Endothelial cell of umbilical vein (primary cell): ENCODE results near the gene LILRB5. TPM values are rescaled to one million over a fixed set of nuclear protein-coding genes. Genes with fewer than 3 reads are reported as not detected.

Source experiments
- BruUV-seq: library from RNA; stranded (reverse); fragments of 400-500 nt; replicated peaks from 2 replicates; lab custom pipeline; 2021; lab: Mats Ljungman, UMichigan
- CTCF ChIA-PET: fragments of 300-600, 350-600 bp; sonication (Branson Sonifier 250); formaldehyde crosslinking; loops from one replicate; lab custom pipeline; 2021; ENCODE audit warnings: antibody characterized with exemption, inconsistent platforms; lab: Charles Lee
- POLR2A ChIA-PET: fragments of 300-600, 350-600 bp; sonication (Branson Sonifier 250); formaldehyde crosslinking; loops from one replicate; lab custom pipeline; 2021; ENCODE audit warnings: antibody characterized with exemption, inconsistent platforms; lab: Charles Lee
- DNase-seq: peaks from one replicate; pipeline ENCODE4 v3.0.0-alpha.2; 2011; ENCODE audit warnings: low read depth, low spot score
- FAIRE-seq: peaks from 2 replicates; lab custom pipeline; 2011; peaks lifted over from hg19 to GRCh38; lab: Jason Lieb, UNC
- H2AFZ ChIP-seq: 2 replicates; pipeline ENCODE4 v1.6.0; 2012; ENCODE audit warnings: low read depth, low read length, control low read depth, inconsistent platforms
- H3K27ac ChIP-seq: 2 replicates; pipeline ENCODE4 v1.5.1; 2011; ENCODE audit warnings: low read depth, mild to moderate bottlenecking, control low read depth, low read length, moderate library complexity; ENCODE audit not compliant: insufficient read depth
- H3K27me3 ChIP-seq, 2 experiments: 2 replicates each; pipeline versions ENCODE4 v1.6.0 to v1.6.1; 2011; ENCODE audit warnings: low read length in 2 of 2, mixed read lengths in 1 of 2; ENCODE audit not compliant: control insufficient read depth in 2 of 2, insufficient read depth in 2 of 2
- H3K36me3 ChIP-seq, 2 experiments: 2 replicates in 1 of 2; 3 replicates in 1 of 2; pipeline ENCODE4 v1.5.1; 2011; ENCODE audit warnings: low read length in 2 of 2, mild to moderate bottlenecking in 1 of 2, moderate library complexity in 1 of 2; ENCODE audit not compliant: control insufficient read depth in 2 of 2, insufficient read depth in 2 of 2; ENCODE audit errors: extremely low read depth in 1 of 2
- H3K4me1 ChIP-seq: 3 replicates; pipeline ENCODE4 v1.5.1; 2011; ENCODE audit warnings: mild to moderate bottlenecking, low read length; ENCODE audit not compliant: control insufficient read depth, insufficient read depth; ENCODE audit errors: extremely low read depth
- H3K4me2 ChIP-seq: 2 replicates; pipeline ENCODE4 v1.6.1; 2011; ENCODE audit warnings: low read length, control low read depth, mixed read lengths; ENCODE audit not compliant: insufficient read depth
- H3K4me3 ChIP-seq, 3 experiments: fragments of 200-600 bp in 1 of 3; sonication (generic), shearing (Covaris generic) in 1 of 3; replicated peaks in 1 of 3; 2 replicates each; pipeline ENCODE4 v1.5.1; 2011 to 2016; ENCODE audit warnings: control low read depth in 3 of 3, low read length in 3 of 3, mild to moderate bottlenecking in 2 of 3, inconsistent platforms in 1 of 3, low read depth in 1 of 3, moderate library complexity in 1 of 3; ENCODE audit not compliant: insufficient read depth in 1 of 3
- H3K79me2 ChIP-seq: 2 replicates; pipeline ENCODE4 v1.6.0; 2012; ENCODE audit warnings: low read length, inconsistent platforms; ENCODE audit not compliant: control insufficient read depth, insufficient read depth
- H3K9ac ChIP-seq: replicated peaks from 2 replicates; pipeline ENCODE3; 2011; ENCODE audit warnings: low read length, control low read depth; ENCODE audit not compliant: insufficient read depth; ENCODE audit errors: extremely low read depth
- H3K9me1 ChIP-seq: replicated peaks from 3 replicates; pipeline ENCODE4 v1.6.0; 2011; ENCODE audit warnings: mild to moderate bottlenecking, low read length; ENCODE audit not compliant: control insufficient read depth, insufficient read depth; ENCODE audit errors: extremely low read depth
- H3K9me3 ChIP-seq: replicated peaks from 2 replicates; pipeline ENCODE4 v1.5.1; 2012; ENCODE audit warnings: low read length, inconsistent platforms; ENCODE audit not compliant: control insufficient read depth, insufficient read depth
- H4K20me1 ChIP-seq: replicated peaks from 2 replicates; pipeline ENCODE3; 2011; ENCODE audit warnings: mild to moderate bottlenecking, low read length; ENCODE audit not compliant: control insufficient read depth, insufficient read depth; ENCODE audit errors: extremely low read depth
- CTCF ChIP-seq, 2 donors: IDR thresholded peaks; 1 replicate in 1 of 2; 2 replicates in 1 of 2; pipeline ENCODE4 v1.5.1; 2011; ENCODE audit warnings: low read length in 2 of 2, mild to moderate bottlenecking in 2 of 2, moderate library complexity in 2 of 2, control low read depth in 1 of 2, inconsistent platforms in 1 of 2, low read depth in 1 of 2; ENCODE audit not compliant: insufficient read depth in 1 of 2; ENCODE audit errors: extremely low read depth in 1 of 2
- GATA2 ChIP-seq: IDR thresholded peaks from 2 replicates; pipeline ENCODE4 v1.7.0; 2011; ENCODE audit warnings: low read depth, mild to moderate bottlenecking, moderate library complexity, mixed read lengths, low read length; ENCODE audit not compliant: insufficient read length, insufficient read depth
- JUN ChIP-seq: IDR thresholded peaks from 2 replicates; pipeline ENCODE4 v1.6.1; 2011; ENCODE audit warnings: borderline replicate concordance, low read depth; ENCODE audit not compliant: insufficient read length, insufficient read depth
- MAX ChIP-seq: IDR thresholded peaks from 2 replicates; pipeline ENCODE4 v1.6.1; 2011; ENCODE audit not compliant: insufficient read depth, insufficient read length
- POLR2A ChIP-seq: IDR thresholded peaks from 2 replicates; pipeline ENCODE4 v1.6.1; 2012; ENCODE audit warnings: low read depth, mild to moderate bottlenecking, control low read depth, low read length
- dilution Hi-C: fragments of 300-500 bp; cut with MboI; formaldehyde crosslinking; loops from one replicate; pipeline ENCODE4 v1.15.0; 2019; ENCODE audit warnings: low sequenced_read_pairs; ENCODE audit not compliant: extremely low pct_ligation_motif_present
- intact Hi-C: fragments of 100-400 bp; cut with micrococcal nuclease; formaldehyde crosslinking; loops from one replicate; pipeline ENCODE4 v1.10.0; 2022
- polyA plus RNA-seq, 4 experiments: library from polyadenylated mRNA; depleted of rRNA in 3 of 4; stranded (reverse) in 3 of 4; unstranded in 1 of 4; fragments of >200 nt; gene quantifications; 2 replicates each; pipeline versions ENCODE4 v1.2.1 to v1.2.3, GENCODE V29; 2011 to 2012; ENCODE audit warnings: missing spikeins in 1 of 4
- total RNA-seq: library from RNA; stranded (reverse); gene quantifications from 2 replicates; pipeline ENCODE4 v1.2.3, GENCODE V29; 2021

Gene LILRB5
- total and polyA plus RNA-seq, 2 donors (not counting 3 experiments of a cell fraction or from before 2014, with no cell fraction given) = not detected

DNA sequence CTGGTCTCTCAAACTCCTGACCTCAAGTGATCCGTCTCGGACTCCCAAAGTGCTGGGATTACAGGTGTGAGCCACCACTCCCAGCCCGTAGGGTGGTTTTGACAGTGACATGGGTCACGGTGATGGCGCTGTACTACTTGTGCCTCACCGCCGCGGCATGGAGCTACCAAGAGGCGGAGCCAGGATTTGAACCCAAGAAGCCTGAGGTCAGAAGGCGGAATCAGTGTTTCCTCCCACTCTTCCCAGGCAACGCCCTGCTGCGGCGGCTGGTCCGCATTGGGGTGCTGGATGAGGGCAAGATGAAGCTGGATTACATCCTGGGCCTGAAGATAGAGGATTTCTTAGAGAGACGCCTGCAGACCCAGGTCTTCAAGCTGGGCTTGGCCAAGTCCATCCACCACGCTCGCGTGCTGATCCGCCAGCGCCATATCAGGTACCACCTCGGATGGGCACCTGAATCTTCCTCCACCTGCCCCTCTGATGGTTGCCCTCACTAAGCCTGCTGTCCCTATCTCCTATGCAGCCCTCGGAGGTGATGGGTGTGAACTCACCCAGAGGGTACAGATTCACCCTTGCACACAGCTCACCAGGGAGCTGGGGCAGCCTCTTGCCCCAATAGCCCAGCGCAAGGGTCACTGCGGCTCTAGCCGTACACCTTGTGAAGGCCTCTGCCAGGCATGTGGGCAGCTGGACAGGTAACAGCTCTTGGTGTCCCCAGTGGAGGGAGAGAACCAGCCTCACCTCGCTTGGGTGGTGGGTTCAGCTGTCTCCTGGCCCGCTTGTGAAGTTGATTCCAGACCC, 50.8 kb downstream of the LILRB5 start:
- Histone ChIP-seq H3K27me3 (no peaks in the 10 kb centered on the region), H3K79me2 (peaks cover 75% of the 10 kb centered on the region), H3K4me3 (no peak overlapping the region), H3K4me1 (peaks cover 59% of the 10 kb centered on the region), H2AFZ (no peak overlapping the region), H3K4me2 (no peak overlapping the region), H3K9me3 (no peaks in the 10 kb centered on the region), H3K36me3 (peaks cover 42 to 53% of the 10 kb centered on the region in 2 experiments), H4K20me1 (peaks cover 3% of the 10 kb centered on the region), H3K27ac (no peak overlapping the region), H3K9ac (no peak overlapping the region), H3K9me1 (no peaks in the 10 kb centered on the region)
- CTCF ChIA-PET = interaction anchor here (0.6 to 1.2 kb wide), 2 partner anchors 17 to 38 kb away, joined by 3 read pairs; partner anchors contain the start of gene MBOAT7
- POLR2A ChIA-PET = interaction anchor here (0.8 to 1.1 kb wide), 2 partner anchors 15 to 16 kb away, joined by 3 read pairs; partner anchors contain the start of gene TSEN34
- dilution Hi-C loops (no loop called here), intact Hi-C loops (no loop called here)
- BruUV-seq = no TSS peak
- no peak for FAIRE-seq
- no peak for TF ChIP-seq GATA2
- no peak for TF ChIP-seq MAX
- no peak for TF ChIP-seq JUN
- TF ChIP-seq POLR2A = no peak
- TF ChIP-seq CTCF (IDR thresholded peaks at IDR 0.05; ENCODE audit: extremely low read depth in 1 of 2, insufficient read depth in 1 of 2, low read depth in 1 of 2, low read length in 2 of 2) = no peak
- DNase-seq = no peak
